Measurements from ENCODE around the gene HNRNPLL. TPM values are rescaled to one million over a fixed set of nuclear protein-coding genes. Genes with fewer than 3 reads are reported as not detected.

Gene HNRNPLL
- total RNA-seq, 2 donors from 2014 or later = 70.9 to 74.1 TPM

- Mint-ChIP-seq H3K9me3 (no peaks in the 10 kb centered on the region), H3K4me1 (peaks cover 15% of the 10 kb centered on the region), H3K4me3 (no peak overlapping the region), H3K27ac (peak overlapping the region; percentile 2), H3K27me3 (ENCODE audit: insufficient read depth) (no peaks in the 10 kb centered on the region), H3K36me3 (ENCODE audit: low read depth) (peaks cover 35% of the 10 kb centered on the region)
- no peak overlapping the region for H3K27ac ChIP-seq (ENCODE audit: low read depth, low read length)
- DNase-seq = no peak
- no peaks in the 10 kb centered on the region for H3K27me3 ChIP-seq (ENCODE audit: control insufficient read depth, insufficient read depth, low read length, poor library complexity, severe bottlenecking)
- no peak overlapping the region for H3K9ac ChIP-seq (ENCODE audit: extremely low read depth, low read length, poor library complexity, severe bottlenecking)
- H3K36me3 ChIP-seq (ENCODE audit: control insufficient read depth, insufficient read depth, low read length) = peaks cover 30% of the 10 kb centered on the region
- WGBS, 2 experiments (ENCODE audit: insufficient coverage in 1 of 2, insufficient read length in 1 of 2) = 96 to 100% methylated on average over 2 of the region's 2 CpGs
- no peak overlapping the region for H3K4me3 ChIP-seq (ENCODE audit: low read length)
- no peak for TF ChIP-seq CTCF (conservative IDR thresholded peaks at IDR 0.05)
- H3K4me1 ChIP-seq (ENCODE audit: control insufficient read depth, insufficient read depth, low read length) = no peaks in the 10 kb centered on the region
- H3K9me3 ChIP-seq (ENCODE audit: control insufficient read depth, low read length) = no peaks in the 10 kb centered on the region
Observed at GRCh38 chr2:38592951-38593350, 9.8 kb downstream of the HNRNPLL start.

- no peaks in the 10 kb centered on the region for H3K27me3 Mint-ChIP-seq (ENCODE audit: insufficient read depth)
- Histone ChIP-seq H3K9me3 (ENCODE audit: control insufficient read depth, low read length) (no peaks in the 10 kb centered on the region), H3K36me3 (ENCODE audit: control insufficient read depth, insufficient read depth, low read length) (peaks cover 44% of the 10 kb centered on the region), H3K9ac (ENCODE audit: extremely low read depth, low read length, poor library complexity, severe bottlenecking) (no peak overlapping the region), H3K27me3 (ENCODE audit: control insufficient read depth, insufficient read depth, low read length, poor library complexity, severe bottlenecking) (no peaks in the 10 kb centered on the region), H3K4me3 (ENCODE audit: low read length) (no peak overlapping the region), H3K4me1 (ENCODE audit: control insufficient read depth, insufficient read depth, low read length) (no peaks in the 10 kb centered on the region), H3K27ac (ENCODE audit: low read depth, low read length) (no peak overlapping the region)
- peaks cover 45% of the 10 kb centered on the region for H3K36me3 Mint-ChIP-seq (ENCODE audit: low read depth)
- 95% methylated on average over 2 of the region's 2 CpGs; no CpG with 5 or more reads in 1 of the 2 experiments for WGBS, 2 experiments (ENCODE audit: insufficient coverage in 1 of 2, insufficient read length in 1 of 2)
- no peak overlapping the region for H3K4me3 Mint-ChIP-seq
- H3K4me1 Mint-ChIP-seq = peaks cover 17% of the 10 kb centered on the region
- no peaks in the 10 kb centered on the region for H3K9me3 Mint-ChIP-seq
- H3K27ac Mint-ChIP-seq = no peak overlapping the region
- no peak for TF ChIP-seq CTCF (conservative IDR thresholded peaks at IDR 0.05)
- DNase-seq = no peak
Observed at GRCh38 chr2:38591152-38591551, 11.6 kb downstream of the HNRNPLL start.

DNA sequence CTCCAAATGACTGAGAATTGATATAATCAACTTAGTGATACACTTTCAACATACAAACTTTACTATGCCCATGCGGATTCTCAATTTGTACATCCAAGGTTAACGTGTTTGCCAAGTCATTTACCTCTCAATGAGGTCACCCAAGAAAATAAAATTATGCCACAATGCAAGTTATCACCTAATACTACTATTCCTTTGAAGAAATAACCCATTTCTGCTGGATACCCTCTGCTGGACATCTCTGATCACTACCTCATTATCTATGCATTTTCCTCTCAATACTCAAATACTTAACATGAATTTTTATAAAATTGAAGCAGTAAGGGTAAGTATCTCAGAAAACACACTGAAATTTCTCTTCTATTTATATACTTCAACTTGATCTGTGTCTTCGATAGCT is 12.7 kb downstream of the HNRNPLL start:
- peak; percentile 61 for TF ChIP-seq CTCF (conservative IDR thresholded peaks at IDR 0.05)
- H3K27ac ChIP-seq (ENCODE audit: low read depth, low read length) = no peak overlapping the region
- H3K27ac Mint-ChIP-seq = peak overlapping the region; percentile 72

More for the DNA sequence above, 12.7 kb downstream of the HNRNPLL start:
- Mint-ChIP-seq H3K36me3 (ENCODE audit: low read depth) (peaks cover 53% of the 10 kb centered on the region), H3K4me3 (no peak overlapping the region), H3K27me3 (ENCODE audit: insufficient read depth) (no peaks in the 10 kb centered on the region), H3K4me1 (peaks cover 17% of the 10 kb centered on the region), H3K9me3 (no peaks in the 10 kb centered on the region)
- Histone ChIP-seq H3K9me3 (ENCODE audit: control insufficient read depth, low read length) (no peaks in the 10 kb centered on the region), H3K9ac (ENCODE audit: extremely low read depth, low read length, poor library complexity, severe bottlenecking) (no peak overlapping the region), H3K36me3 (ENCODE audit: control insufficient read depth, insufficient read depth, low read length) (peaks cover 55% of the 10 kb centered on the region), H3K4me1 (ENCODE audit: control insufficient read depth, insufficient read depth, low read length) (no peaks in the 10 kb centered on the region), H3K4me3 (ENCODE audit: low read length) (no peak overlapping the region), H3K27me3 (ENCODE audit: control insufficient read depth, insufficient read depth, low read length, poor library complexity, severe bottlenecking) (no peaks in the 10 kb centered on the region)
- 85 to 93% methylated on average over 3 of the region's 3 CpGs for WGBS, 2 experiments (ENCODE audit: insufficient coverage in 1 of 2, insufficient read length in 1 of 2)
- DNase-seq = no peak
